SU-DHL-6 (cell line): ENCODE data around the gene TLCD2.
"Not testable (repeated sequence)": the region's sequence is repeated elsewhere in the genome, so short reads cannot be mapped to it uniquely, and the experiment has no call there.

Experiments used
- H2AFZ ChIP-seq: fragments of 200-600 bp; sonication (generic); 2 replicates; pipeline ENCODE4 v1.6.1; 2014; ENCODE audit warnings: low read depth, mild to moderate bottlenecking, moderate library complexity, mixed read lengths, antibody characterized with exemption, low read length; ENCODE audit not compliant: severe bottlenecking
- H3F3A ChIP-seq: fragments of 200-600 bp; shearing (Covaris generic); 2 replicates; pipeline ENCODE4 v1.6.0; 2016; ENCODE audit warnings: antibody characterized with exemption, mild to moderate bottlenecking; ENCODE audit not compliant: insufficient read depth
- H3K27ac ChIP-seq: fragments of 200-600 bp; sonication (generic); 2 replicates; pipeline ENCODE4 v1.5.1; 2016; ENCODE audit warnings: low read depth, mild to moderate bottlenecking, low read length, moderate library complexity, mixed read lengths
- H3K27me3 ChIP-seq: fragments of 200-600 bp; sonication (generic), shearing (Covaris generic); 2 replicates; pipeline ENCODE4 v1.6.0; 2014; ENCODE audit warnings: mild to moderate bottlenecking, low read length
- H3K36me3 ChIP-seq: fragments of 200-600 bp; sonication (generic); 2 replicates; pipeline ENCODE4 v1.6.1; 2014; ENCODE audit warnings: mild to moderate bottlenecking, low read length, mixed read lengths
- H3K4me2 ChIP-seq: fragments of 300-600, 200-600 bp; shearing (Covaris generic), sonication (generic); 2 replicates; pipeline ENCODE4 v1.6.0; 2014; ENCODE audit warnings: low read length, low read depth, mild to moderate bottlenecking; ENCODE audit not compliant: poor library complexity, severe bottlenecking
- H3K4me3 ChIP-seq: fragments of 200-600 bp; sonication (generic); 2 replicates; pipeline ENCODE4 v1.5.1; 2014; ENCODE audit warnings: antibody characterized with exemption, low read length, mild to moderate bottlenecking, mixed read lengths; ENCODE audit not compliant: insufficient read depth, poor library complexity, severe bottlenecking
- H3K79me2 ChIP-seq: fragments of 200-600 bp; sonication (generic); 2 replicates; pipeline ENCODE4 v1.6.1; 2014; ENCODE audit warnings: mild to moderate bottlenecking, low read length, moderate library complexity; ENCODE audit not compliant: insufficient read depth
- H3K9ac ChIP-seq: fragments of 200-600 bp; sonication (generic); 2 replicates; pipeline ENCODE4 v1.7.0; 2014; ENCODE audit warnings: mild to moderate bottlenecking, low read length
- H3K9me2 ChIP-seq: fragments of 200-600 bp; sonication (generic); replicated peaks from 2 replicates; pipeline ENCODE4 v1.6.1; 2014; ENCODE audit warnings: low read length; ENCODE audit not compliant: insufficient read depth
- H3K9me3 ChIP-seq: fragments of 200-600 bp; sonication (generic); 2 replicates; pipeline ENCODE4 v1.6.1; 2014; ENCODE audit warnings: low read length, mixed read lengths; ENCODE audit not compliant: insufficient read depth
- H4K20me1 ChIP-seq: fragments of 200-600 bp; sonication (generic); 2 replicates; pipeline ENCODE4 v1.6.1; 2014; ENCODE audit warnings: low read depth, mild to moderate bottlenecking, antibody characterized with exemption, low read length, moderate library complexity, mixed read lengths
- EZH2phosphoT487 ChIP-seq: fragments of 200-600 bp; sonication (generic), shearing (Covaris generic); conservative IDR thresholded peaks from 2 replicates; pipeline ENCODE4 v1.6.1; 2018; ENCODE audit warnings: mild to moderate bottlenecking, antibody characterized with exemption, low read length, moderate library complexity, mixed read lengths
- TF ChIP-seq, protein P1 (sequence below): fragments of 200-600 bp; sonication (generic); IDR thresholded peaks from one replicate; pipeline ENCODE4 v1.5.1; 2017; ENCODE audit warnings: antibody characterized with exemption, mild to moderate bottlenecking, low read length, moderate library complexity; ENCODE audit not compliant: insufficient read depth, poor library complexity, severe bottlenecking

The TLCD2 gene

DNA sequence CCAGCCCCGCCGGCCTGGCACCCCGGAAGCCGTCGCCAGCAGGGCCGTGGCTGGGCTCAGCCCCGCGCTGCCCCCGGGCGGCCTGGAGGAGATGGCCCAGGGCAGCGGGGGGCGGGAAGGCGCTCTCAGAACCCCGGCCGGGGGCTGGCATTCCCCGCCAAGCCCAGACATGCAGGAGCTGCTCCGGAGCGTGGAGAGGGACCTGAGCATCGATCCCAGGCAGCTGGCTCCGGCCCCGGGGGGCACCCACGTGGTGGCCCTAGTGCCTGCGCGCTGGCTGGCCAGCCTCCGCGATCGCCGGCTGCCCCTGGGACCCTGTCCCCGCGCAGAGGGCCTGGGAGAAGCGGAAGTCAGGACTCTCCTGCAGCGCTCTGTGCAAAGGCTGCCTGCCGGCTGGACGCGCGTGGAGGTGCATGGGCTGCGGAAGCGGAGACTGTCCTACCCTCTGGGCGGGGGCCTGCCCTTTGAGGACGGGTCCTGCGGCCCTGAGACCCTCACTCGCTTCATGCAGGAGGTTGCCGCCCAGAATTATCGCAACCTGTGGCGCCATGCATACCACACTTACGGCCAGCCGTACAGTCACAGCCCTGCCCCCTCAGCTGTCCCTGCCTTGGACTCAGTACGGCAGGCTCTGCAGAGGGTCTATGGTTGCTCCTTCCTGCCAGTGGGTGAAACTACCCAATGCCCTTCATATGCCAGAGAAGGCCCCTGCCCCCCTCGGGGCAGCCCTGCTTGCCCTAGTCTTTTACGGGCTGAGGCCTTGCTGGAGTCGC, 14.9 kb upstream of the TLCD2 start:
- no peaks in the 10 kb centered on the region for H3K9me2 ChIP-seq
- peak overlapping the region; percentile 93 for H3K4me3 ChIP-seq
- peak overlapping the region; percentile 51 for H3K27ac ChIP-seq
- peak overlapping the region; percentile 70 for H2AFZ ChIP-seq
- H3K9ac ChIP-seq, result peak overlapping the region; percentile 85
- H3K36me3 ChIP-seq, result no peaks in the 10 kb centered on the region
- H3K79me2 ChIP-seq, result peaks cover 19% of the 10 kb centered on the region; the same call in 1 of the 2 replicates
- TF ChIP-seq EZH2phosphoT487, result no peak
- TF ChIP-seq, protein P1, sequence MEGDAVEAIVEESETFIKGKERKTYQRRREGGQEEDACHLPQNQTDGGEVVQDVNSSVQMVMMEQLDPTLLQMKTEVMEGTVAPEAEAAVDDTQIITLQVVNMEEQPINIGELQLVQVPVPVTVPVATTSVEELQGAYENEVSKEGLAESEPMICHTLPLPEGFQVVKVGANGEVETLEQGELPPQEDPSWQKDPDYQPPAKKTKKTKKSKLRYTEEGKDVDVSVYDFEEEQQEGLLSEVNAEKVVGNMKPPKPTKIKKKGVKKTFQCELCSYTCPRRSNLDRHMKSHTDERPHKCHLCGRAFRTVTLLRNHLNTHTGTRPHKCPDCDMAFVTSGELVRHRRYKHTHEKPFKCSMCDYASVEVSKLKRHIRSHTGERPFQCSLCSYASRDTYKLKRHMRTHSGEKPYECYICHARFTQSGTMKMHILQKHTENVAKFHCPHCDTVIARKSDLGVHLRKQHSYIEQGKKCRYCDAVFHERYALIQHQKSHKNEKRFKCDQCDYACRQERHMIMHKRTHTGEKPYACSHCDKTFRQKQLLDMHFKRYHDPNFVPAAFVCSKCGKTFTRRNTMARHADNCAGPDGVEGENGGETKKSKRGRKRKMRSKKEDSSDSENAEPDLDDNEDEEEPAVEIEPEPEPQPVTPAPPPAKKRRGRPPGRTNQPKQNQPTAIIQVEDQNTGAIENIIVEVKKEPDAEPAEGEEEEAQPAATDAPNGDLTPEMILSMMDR, result no peak
- no peaks in the 10 kb centered on the region for H3K27me3 ChIP-seq
- no peaks in the 10 kb centered on the region for H4K20me1 ChIP-seq
- no peaks in the 10 kb centered on the region for H3K9me3 ChIP-seq
- H3K4me2 ChIP-seq, result peak overlapping the region; percentile 73
- peaks cover 20% of the 10 kb centered on the region; the same call in 1 of the 2 replicates for H3F3A ChIP-seq

DNA sequence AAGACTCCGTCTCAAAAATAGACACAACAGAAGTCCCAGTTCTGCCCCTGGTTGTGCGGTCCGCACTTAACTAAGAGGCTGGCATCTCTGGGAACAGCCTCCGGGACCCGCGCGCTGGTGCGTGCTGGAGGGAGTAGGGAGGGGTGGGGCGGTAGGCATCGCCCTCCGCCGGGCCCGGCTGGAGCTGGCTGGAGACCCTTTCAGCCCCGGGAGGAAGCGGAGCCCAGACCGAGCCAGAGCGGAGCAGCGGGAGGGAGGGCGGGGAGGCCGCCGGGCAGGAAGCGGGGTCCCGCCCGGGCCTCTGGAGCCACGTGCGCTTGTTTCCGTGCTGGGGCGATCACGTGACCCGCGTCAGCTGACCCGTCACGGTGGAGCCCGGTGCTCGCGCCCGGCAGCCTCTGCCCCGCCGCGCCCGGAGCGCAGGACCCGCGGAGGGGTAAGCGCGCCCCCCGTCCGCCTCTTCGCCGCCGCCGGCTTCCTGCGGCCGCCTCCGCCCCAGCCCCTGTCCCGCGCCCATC, 14.2 kb upstream of the TLCD2 start, which contains the start of gene WDR81:
TSS of gene WDR81 (plus strand) at position 354 of the 518 bp plus-strand sequence. CDS start 256 bp downstream, outside the sequence.
- H4K20me1 ChIP-seq, result no peaks in the 10 kb centered on the region
- H3K79me2 ChIP-seq, result peaks cover 19% of the 10 kb centered on the region; the same call in 1 of the 2 replicates
- H3K9me2 ChIP-seq, result no peaks in the 10 kb centered on the region
- no peaks in the 10 kb centered on the region for H3K36me3 ChIP-seq
- H3F3A ChIP-seq, result peaks cover 20% of the 10 kb centered on the region; the same call in 1 of the 2 replicates
- peak within 1 kb of the TSS; percentile 70 for H2AFZ ChIP-seq
- no peaks in the 10 kb centered on the region for H3K9me3 ChIP-seq
- peak within 1 kb of the TSS; percentile 73 for H3K4me2 ChIP-seq
- H3K27ac ChIP-seq, result peak within 1 kb of the TSS; percentile 55
- H3K4me3 ChIP-seq, result peak within 1 kb of the TSS; percentile 93
- peak within 1 kb of the TSS; percentile 85 for H3K9ac ChIP-seq
- TF ChIP-seq EZH2phosphoT487, result no peak
- TF ChIP-seq, protein P1, result no peak
- no peaks in the 10 kb centered on the region for H3K27me3 ChIP-seq

DNA sequence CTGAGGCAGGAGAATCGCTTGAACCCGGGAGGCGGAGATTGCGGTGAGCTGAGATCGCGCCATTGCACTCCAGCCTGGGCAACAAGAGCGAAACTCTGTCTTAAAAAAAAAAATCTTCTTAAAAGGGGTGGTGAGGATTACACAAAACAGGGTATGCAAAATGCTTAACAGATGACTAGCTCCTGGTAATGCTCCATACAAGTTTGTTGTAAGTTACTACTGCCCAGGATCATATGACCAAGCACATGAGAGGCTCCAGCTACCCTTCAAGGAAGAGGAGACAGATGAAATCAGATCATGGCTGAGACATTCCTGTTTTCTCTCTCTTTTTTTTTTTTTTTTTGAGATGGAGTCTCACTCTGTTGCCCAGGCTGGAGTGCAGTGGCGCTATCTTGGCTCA, 11.8 kb upstream of the TLCD2 start:
- H2AFZ ChIP-seq, H3K27me3 ChIP-seq, H3K27ac ChIP-seq, H3K9me2 ChIP-seq, H4K20me1 ChIP-seq, H3K4me3 ChIP-seq, H3K36me3 ChIP-seq, H3K4me2 ChIP-seq, H3K9ac ChIP-seq, H3K9me3 ChIP-seq: not testable (repeated sequence)
- peaks cover 20% of the 10 kb centered on the region; the same call in 1 of the 2 replicates for H3F3A ChIP-seq
- H3K79me2 ChIP-seq, result peaks cover 19% of the 10 kb centered on the region; the same call in 1 of the 2 replicates
